HG02870 (cell line): ENCODE data around the gene NTNG2.

ENCODE experiments used
- ATAC-seq: cut with Tn5 transposase; IDR thresholded peaks from one replicate; pipeline ENCODE4 v1.9.1; 2021; ENCODE audit warnings: mild to moderate bottlenecking, moderate library complexity; ENCODE audit not compliant: unreplicated experiment

The NTNG2 gene

GRCh38 chr9:132146575-132146974, 15.3 kb upstream of the NTNG2 start:
- no peak for ATAC-seq

- no peak for ATAC-seq
Observed at GRCh38 chr9:132147331-132147730, 14.5 kb upstream of the NTNG2 start.

GRCh38 chr9:132147839-132148238, 14.0 kb upstream of the NTNG2 start:
- no peak for ATAC-seq

GRCh38 chr9:132150256-132150655, 11.6 kb upstream of the NTNG2 start:
- ATAC-seq, result no peak

- no peak for ATAC-seq
Observed at GRCh38 chr9:132151118-132151517, 10.7 kb upstream of the NTNG2 start.

- ATAC-seq, result no peak
Observed at GRCh38 chr9:132152231-132152630, 9.6 kb upstream of the NTNG2 start.

GRCh38 chr9:132154863-132155567, 6.8 kb upstream of the NTNG2 start:
- no peak for ATAC-seq

- no peak for ATAC-seq
Observed at GRCh38 chr9:132155568-132155895, 6.3 kb upstream of the NTNG2 start.

- ATAC-seq, result no peak
Observed at GRCh38 chr9:132156262-132156661, 5.6 kb upstream of the NTNG2 start.

- ATAC-seq, result no peak
Observed at GRCh38 chr9:132157347-132158116, 4.3 kb upstream of the NTNG2 start.

GRCh38 chr9:132160802-132161742, 786 bp upstream of the NTNG2 start:
- ATAC-seq, result no peak

- no peak for ATAC-seq
Observed at GRCh38 chr9:132162764-132163456, 1.1 kb downstream of the NTNG2 start.

- no peak for ATAC-seq
Observed at GRCh38 chr9:132163457-132163875, 1.6 kb downstream of the NTNG2 start.

GRCh38 chr9:132163876-132164603, 2.2 kb downstream of the NTNG2 start:
- ATAC-seq, result no peak

- no peak for ATAC-seq
Observed at GRCh38 chr9:132164604-132165362, 2.9 kb downstream of the NTNG2 start.

- ATAC-seq, result no peak
Observed at GRCh38 chr9:132166599-132166998, 4.7 kb downstream of the NTNG2 start.

GRCh38 chr9:132167192-132167591, 5.3 kb downstream of the NTNG2 start:
- ATAC-seq, result no peak

GRCh38 chr9:132168347-132168746, 6.5 kb downstream of the NTNG2 start:
- no peak for ATAC-seq

GRCh38 chr9:132168851-132169250, 7.0 kb downstream of the NTNG2 start:
- ATAC-seq, result no peak
